GM19324 (cell line): ENCODE data around the gene RNF144A.
A peak's percentile ranks its signal among the peaks of the same experiment; 100 is the strongest.
"Not testable (repeated sequence)": the region's sequence is repeated elsewhere in the genome, so short reads cannot be mapped to it uniquely, and the experiment has no call there.

Experiments
- ATAC-seq: cut with Tn5 transposase; IDR thresholded peaks from one replicate; pipeline ENCODE4 v1.9.1; 2021; ENCODE audit warnings: mild to moderate bottlenecking, moderate library complexity; ENCODE audit not compliant: unreplicated experiment, low FRiP score

RNF144A gene, protein sequence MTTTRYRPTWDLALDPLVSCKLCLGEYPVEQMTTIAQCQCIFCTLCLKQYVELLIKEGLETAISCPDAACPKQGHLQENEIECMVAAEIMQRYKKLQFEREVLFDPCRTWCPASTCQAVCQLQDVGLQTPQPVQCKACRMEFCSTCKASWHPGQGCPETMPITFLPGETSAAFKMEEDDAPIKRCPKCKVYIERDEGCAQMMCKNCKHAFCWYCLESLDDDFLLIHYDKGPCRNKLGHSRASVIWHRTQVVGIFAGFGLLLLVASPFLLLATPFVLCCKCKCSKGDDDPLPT

GRCh38 chr2:6917071-6917760, at the start of gene RNF144A:
TSS of gene RNF144A (plus strand) at chr2:6917412. CDS start at chr2:6996927, 79,515 bp downstream.
- peak; percentile 94 for ATAC-seq

DNA sequence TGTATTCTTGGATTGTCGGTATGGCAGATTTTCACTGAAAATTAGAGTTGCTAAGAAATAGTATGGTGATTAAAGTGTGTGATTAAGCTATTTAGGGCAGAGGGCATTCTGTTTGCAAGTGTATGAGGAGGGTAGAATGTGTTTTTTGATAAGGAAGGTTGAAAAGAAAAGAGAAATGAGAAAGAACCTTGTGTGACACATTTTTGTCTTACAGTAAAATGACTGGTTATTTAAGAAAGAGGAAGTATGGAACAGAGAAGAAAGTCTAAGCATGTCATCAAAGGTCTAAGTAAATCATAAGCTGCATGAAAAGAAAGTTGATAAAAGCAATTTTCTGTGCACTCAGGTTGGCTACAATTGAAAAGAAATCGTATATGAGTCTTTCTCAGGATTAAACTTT, 44.8 kb upstream of the RNF144A start:
- no peak for ATAC-seq

DNA sequence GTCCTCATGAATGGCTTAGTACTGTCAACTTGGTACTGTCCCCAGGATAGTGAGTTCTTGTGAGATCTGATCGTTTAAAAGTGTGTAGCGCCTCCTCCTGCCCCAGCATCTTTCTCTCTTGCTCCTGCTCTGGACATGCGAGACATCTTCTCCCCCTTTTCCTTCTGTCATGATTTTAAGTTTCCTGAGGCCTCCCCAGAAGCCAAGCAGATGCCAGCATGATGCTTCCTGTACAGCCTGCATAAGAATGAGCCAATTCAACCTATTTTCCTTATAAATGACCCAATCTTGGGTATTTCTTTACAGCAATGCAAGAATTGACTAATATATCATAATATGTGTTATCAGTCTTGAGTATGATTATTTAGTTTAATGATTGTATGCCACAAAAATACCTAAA, 43.2 kb upstream of the RNF144A start:
- no peak for ATAC-seq

DNA sequence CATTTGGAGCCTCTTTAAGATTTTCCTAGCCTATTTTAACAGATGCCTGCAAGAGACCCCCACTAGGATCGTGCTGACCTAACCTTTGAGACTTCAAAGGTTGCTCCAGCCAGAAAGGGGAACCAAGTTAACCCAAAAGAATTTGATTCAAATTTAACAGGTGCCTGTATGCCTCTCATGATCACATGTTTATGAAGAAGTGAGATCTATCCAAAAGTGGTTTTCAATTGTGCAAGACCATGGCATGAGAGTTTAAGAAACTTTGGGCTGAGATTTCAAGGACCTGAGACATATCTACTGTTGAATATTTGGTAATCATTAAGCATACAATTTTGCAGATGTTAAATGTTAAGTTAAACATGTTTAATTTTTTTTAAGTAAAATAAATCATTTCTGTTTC, 40.9 kb upstream of the RNF144A start:
- no peak for ATAC-seq

DNA sequence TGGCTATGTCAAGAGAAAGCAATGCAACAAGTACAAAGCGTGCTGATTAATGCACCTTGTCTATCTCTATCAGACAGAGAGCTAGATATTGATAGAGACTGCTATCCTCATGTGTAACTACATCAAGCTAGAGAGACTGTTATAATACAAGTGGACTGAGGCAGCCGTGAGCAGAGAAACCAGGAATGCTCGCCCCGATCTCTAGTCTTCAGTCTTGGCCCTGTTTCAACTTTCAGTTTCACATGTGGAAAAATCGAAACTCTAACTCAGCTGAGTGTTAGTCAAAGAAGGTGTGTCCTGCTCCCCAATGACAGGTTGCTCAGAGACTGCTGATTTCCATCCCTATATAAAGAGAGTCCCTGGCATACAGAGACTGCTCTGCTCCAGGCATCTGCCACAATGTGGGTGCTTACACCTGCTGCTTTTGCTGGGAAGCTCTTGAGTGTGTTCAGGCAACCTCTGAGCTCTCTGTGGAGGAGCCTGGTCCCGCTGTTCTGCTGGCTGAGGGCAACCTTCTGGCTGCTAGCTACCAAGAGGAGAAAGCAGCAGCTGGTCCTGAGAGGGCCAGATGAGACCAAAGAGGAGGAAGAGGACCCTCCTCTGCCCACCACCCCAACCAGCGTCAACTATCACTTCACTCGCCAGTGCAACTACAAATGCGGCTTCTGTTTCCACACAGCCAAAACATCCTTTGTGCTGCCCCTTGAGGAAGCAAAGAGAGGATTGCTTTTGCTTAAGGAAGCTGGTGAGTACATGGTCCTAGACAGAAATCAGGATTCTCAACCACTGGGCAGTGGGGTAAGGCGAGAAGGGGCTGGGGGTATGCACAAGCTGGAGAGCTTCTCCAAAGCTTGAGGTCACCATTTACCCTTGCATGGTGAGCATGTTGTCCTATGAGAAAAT, 39.6 kb upstream of the RNF144A start, which contains the start of gene RSAD2:
Gene RSAD2, plus strand, starts transcription at position 376 of the 903 bp plus-strand sequence. Its CDS starts 24 bp downstream, at position 400.
- peak; percentile 86 for ATAC-seq

DNA sequence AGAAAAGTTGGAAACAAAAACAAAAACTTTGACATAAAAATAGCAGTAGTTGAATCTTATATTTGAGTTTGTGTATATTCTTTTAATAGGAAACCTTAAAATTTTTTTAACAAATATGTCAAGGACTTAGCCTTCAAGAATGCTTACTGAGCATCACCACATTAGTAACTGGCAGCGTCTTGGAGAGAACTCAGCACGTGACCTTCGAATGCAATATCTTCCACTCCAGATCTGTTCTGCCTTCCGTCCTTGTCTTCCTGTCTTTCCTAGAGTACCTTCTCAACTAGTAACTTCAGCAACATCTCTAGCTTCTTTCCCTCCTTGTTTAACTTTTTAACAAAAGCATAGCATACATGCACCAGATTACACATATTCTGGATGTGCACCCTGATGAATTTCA, 38.7 kb upstream of the RNF144A start:
- no peak for ATAC-seq

- no peak for ATAC-seq
Measured at GRCh38 chr2:6879011-6879410, 38.2 kb upstream of the RNF144A start.

DNA sequence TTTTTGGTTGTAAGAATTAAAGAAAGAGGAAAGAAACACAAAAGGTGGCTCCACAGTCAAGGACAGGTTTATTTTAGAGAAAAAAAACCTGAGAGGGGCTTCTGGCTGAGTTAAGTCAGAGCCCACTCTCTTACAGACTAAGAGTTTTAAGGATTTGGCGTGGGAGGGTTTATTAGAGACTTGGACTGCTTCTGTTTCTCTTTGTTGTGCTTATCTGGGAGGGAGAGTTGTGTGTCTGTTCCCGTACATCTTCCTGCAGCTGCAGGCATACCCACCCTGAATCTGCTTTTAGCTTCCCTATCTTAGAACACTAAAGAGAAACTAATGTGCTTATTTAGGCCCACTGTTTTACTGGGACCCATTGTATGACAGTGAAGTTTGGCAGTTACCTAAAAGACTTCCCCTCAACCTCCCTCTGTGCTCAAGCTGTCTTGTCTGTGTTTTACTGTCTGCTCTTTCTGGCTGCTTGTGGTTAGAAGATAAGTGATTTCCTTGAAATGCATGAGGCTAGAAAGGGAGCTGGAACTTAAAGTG, 36.9 kb upstream of the RNF144A start:
- no peak for ATAC-seq

- ATAC-seq, result no peak
Measured at GRCh38 chr2:6881046-6881445, 36.2 kb upstream of the RNF144A start.

GRCh38 chr2:6881516-6881915, 35.7 kb upstream of the RNF144A start:
- ATAC-seq, result no peak

- ATAC-seq, result no peak
Measured at GRCh38 chr2:6883448-6884122, 33.6 kb upstream of the RNF144A start.

DNA sequence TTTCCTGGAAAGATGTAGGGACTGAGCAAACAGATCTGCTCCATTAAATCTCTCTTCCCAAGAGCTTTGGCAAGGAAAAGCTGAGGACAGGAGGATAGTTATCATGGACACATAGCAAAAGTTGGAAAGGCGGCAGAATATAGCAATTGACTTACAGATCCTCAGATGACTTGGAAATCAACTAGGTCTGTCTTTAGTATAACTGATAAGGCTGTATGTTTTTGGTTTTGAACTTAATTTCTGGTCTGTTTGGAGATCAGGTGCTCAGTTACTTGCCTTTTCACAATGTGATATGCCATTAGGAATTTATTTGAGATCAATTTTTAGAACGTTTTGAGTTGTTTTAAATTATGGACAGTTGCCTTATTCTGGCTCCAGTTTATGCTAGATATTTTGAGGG, 31.7 kb upstream of the RNF144A start:
- ATAC-seq, result no peak

- ATAC-seq, result no peak
Measured at GRCh38 chr2:6885968-6886367, 31.2 kb upstream of the RNF144A start.

DNA sequence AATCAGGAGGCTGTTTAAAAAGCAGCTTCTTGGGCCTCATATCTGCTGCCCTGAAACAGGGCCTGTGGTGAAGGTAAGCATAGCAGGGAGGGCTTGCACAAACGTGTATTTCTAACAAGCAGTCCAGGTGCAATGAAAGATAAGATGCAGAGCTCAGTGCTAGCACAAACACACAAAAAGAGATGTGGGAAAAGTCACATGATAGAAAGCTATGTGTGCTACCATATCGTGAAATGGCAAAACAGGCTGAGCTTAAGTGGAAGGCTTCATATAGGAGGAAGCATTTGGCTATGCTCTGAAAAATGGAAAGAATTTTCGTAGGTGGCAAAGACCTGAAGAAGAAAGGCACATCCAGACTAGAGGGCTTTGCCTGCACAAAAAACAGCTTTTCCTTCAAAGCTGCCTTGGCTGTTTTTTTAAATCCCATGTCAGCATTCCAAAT, 29.4 kb upstream of the RNF144A start:
- ATAC-seq, result no peak

DNA sequence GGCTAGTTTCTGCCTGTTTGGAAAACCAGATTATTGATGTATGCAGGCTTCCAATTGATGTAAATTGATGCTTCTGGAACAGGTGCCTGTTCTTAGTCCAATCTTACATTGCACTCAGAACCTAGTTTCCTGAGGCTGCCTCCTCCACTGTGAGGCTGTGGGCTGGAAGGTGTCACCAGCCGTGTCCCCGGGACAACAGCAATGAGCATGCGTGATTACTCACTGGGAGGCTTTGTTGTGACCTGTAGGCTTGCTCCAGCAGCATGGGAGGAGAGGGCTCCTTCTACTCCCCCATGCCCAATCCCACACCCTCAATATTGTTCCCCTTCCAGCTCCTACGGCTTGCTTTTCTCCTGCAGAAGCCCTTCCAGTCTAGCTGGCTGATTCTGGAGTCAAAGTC, 28.5 kb upstream of the RNF144A start:
- ATAC-seq, result no peak

GRCh38 chr2:6893876-6894482, 23.2 kb upstream of the RNF144A start:
- no peak for ATAC-seq

GRCh38 chr2:6896930-6897759, 20.1 kb upstream of the RNF144A start:
- no peak for ATAC-seq

GRCh38 chr2:6902581-6902980, 14.6 kb upstream of the RNF144A start:
- ATAC-seq, result not testable (repeated sequence)

GRCh38 chr2:6905668-6906067, 11.5 kb upstream of the RNF144A start:
- no peak for ATAC-seq
